Measurements from ENCODE around the gene RPL32.

Gene RPL32

DNA sequence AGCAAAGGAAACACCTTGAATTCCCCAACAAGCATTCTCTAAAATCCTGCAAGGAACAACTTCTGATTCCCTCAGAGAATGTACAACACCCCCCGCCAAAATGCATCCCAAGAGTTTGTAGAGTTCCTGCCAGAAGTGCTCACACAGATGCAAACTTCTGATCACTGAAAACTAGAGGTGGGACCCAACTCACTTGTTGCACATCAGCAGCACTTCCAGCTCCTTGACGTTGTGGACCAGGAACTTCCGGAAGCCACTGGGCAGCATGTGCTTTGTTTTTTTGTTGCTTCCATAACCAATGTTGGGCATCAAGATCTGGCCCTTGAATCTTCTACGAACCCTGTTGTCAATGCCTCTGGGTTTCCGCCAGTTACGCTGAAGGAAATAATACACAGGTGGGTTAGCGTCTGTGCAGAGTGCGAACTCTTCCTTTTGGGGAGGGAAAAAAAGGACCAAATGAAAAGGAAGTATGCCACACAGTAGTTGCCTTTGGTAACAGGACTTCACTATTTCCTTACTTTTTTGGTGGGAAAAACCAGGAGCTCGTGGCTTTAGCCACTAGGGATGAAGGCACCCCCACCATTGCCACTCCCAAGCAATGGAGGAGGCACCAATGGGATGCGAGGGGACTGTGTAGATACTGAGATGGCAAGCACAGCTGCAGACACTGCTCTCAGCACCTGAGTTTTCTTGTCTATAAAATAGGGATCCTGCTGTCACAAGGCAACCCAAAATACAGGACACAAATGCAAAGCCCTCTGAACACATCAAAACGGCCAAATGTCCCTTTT lies 2.0 kb downstream of the RPL32 start:
- Histone ChIP-seq H3K9me3 (ENCODE audit: low read depth, low read length) (no peaks in the 10 kb centered on the region), H3K4me3 (peak overlapping the region; percentile 82), H3K9ac (ENCODE audit: insufficient read length) (peak overlapping the region; percentile 99), H3K27ac (no peak overlapping the region), H3K36me3 (ENCODE audit: insufficient read depth, low read length) (peaks cover 63% of the 10 kb centered on the region)
- no peak for DNase-seq (ENCODE audit: low read depth, low spot score)
- TF ChIP-seq EZH2 (IDR thresholded peaks at IDR 0.05) = no peak

GRCh38 chr3:12838179-12838965 lies 3.0 kb downstream of the RPL32 start:
- no peaks in the 10 kb centered on the region for H3K9me3 ChIP-seq (ENCODE audit: low read depth, low read length)
- H3K4me3 ChIP-seq = peak overlapping the region; percentile 82
- H3K27ac ChIP-seq = no peak overlapping the region
- peaks cover 73% of the 10 kb centered on the region for H3K36me3 ChIP-seq (ENCODE audit: insufficient read depth, low read length)
- DNase-seq (ENCODE audit: low read depth, low spot score) = no peak
- no peak overlapping the region for H3K9ac ChIP-seq (ENCODE audit: insufficient read length)
- TF ChIP-seq POLR2AphosphoS5 (IDR thresholded peaks at IDR 0.05; ENCODE audit: borderline replicate concordance, low read depth, low read length) (no peak; the same call in 1 of the 2 replicates), EZH2 (IDR thresholded peaks at IDR 0.05) (no peak), FOXP2 (optimal IDR thresholded peaks at IDR 0.05; ENCODE audit: control extremely low read depth, extremely low read length, insufficient read depth) (no peak)

GRCh38 chr3:12837295-12837986 lies 3.9 kb downstream of the RPL32 start:
- TF ChIP-seq POLR2AphosphoS5 (IDR thresholded peaks at IDR 0.05; ENCODE audit: borderline replicate concordance, low read depth, low read length) (no peak), EZH2 (IDR thresholded peaks at IDR 0.05) (no peak), FOXP2 (optimal IDR thresholded peaks at IDR 0.05; ENCODE audit: control extremely low read depth, extremely low read length, insufficient read depth) (no peak)
- Histone ChIP-seq H3K27ac (no peak overlapping the region), H3K36me3 (ENCODE audit: insufficient read depth, low read length) (peaks cover 80% of the 10 kb centered on the region), H3K4me3 (peak overlapping the region; percentile 22), H3K9ac (ENCODE audit: insufficient read length) (no peak overlapping the region), H3K9me3 (ENCODE audit: low read depth, low read length) (no peaks in the 10 kb centered on the region)
- no peak for DNase-seq (ENCODE audit: low read depth, low spot score)

GRCh38 chr3:12835052-12835665 lies 6.2 kb downstream of the RPL32 start:
- H3K27ac ChIP-seq = no peak overlapping the region
- TF ChIP-seq POLR2AphosphoS5 (IDR thresholded peaks at IDR 0.05; ENCODE audit: borderline replicate concordance, low read depth, low read length) = no peak
- TF ChIP-seq FOXP2 (optimal IDR thresholded peaks at IDR 0.05; ENCODE audit: control extremely low read depth, extremely low read length, insufficient read depth) = no peak
- TF ChIP-seq EZH2 (IDR thresholded peaks at IDR 0.05) = no peak
- H3K9me3 ChIP-seq (ENCODE audit: low read depth, low read length) = no peaks in the 10 kb centered on the region
- no peak overlapping the region for H3K4me3 ChIP-seq
- no peak overlapping the region for H3K9ac ChIP-seq (ENCODE audit: insufficient read length)
- peaks cover 84% of the 10 kb centered on the region for H3K36me3 ChIP-seq (ENCODE audit: insufficient read depth, low read length)
- no peak for DNase-seq (ENCODE audit: low read depth, low spot score)

DNA sequence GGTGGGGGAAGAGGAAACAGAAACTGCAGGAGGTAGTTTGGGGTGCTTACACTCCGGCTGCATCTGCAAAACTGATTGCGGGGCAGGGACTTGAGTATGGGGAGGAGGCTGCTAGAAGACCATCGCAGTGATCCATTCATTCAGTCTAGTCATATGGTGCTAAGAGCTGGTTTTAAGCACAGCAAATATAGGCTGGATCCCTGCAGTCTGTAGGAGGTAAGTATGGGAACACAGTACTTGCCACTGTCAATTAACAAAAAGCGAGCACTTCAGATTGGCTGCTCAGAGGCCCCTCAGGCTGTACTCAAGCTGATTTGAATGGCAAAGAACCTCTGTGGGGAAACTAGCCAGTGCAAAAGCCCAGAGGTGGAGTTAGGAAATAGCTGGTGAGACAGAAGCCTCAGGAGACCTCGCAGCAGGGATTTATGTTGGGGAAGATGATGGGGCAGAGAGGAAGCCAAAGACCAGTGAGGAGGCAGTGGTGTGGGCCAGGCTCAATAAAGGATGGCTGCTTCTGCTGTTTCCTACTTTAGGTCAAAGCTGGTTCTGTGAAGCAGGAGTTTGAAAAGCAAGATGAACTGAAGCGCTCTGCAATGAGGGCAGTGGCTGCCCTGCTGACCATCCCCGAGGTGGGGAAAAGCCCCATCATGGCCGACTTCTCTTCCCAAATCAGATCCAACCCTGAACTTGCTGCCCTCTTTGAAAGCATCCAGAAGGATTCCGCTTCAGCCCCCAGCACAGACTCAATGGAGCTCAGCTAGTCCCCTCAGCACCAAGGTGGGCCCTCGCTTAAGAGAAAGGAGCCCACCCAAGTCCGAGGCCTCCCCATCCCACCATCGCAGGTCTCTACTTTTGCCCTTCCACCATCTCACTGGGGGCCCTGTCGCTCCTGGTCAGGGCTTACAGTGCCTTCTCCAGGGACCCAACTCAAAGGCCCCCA lies 7.9 kb downstream of the RPL32 start:
- no peak for DNase-seq (ENCODE audit: low read depth, low spot score)
- Histone ChIP-seq H3K9ac (ENCODE audit: insufficient read length) (no peak overlapping the region), H3K36me3 (ENCODE audit: insufficient read depth, low read length) (peaks cover 67% of the 10 kb centered on the region), H3K9me3 (ENCODE audit: low read depth, low read length) (no peaks in the 10 kb centered on the region), H3K27ac (no peak overlapping the region; the same call in 1 of the 2 replicates), H3K4me3 (no peak overlapping the region)
- peak; percentile 16; the same call in 1 of the 2 replicates for TF ChIP-seq POLR2AphosphoS5 (IDR thresholded peaks at IDR 0.05; ENCODE audit: borderline replicate concordance, low read depth, low read length)
- TF ChIP-seq EZH2 (IDR thresholded peaks at IDR 0.05) = no peak

DNA sequence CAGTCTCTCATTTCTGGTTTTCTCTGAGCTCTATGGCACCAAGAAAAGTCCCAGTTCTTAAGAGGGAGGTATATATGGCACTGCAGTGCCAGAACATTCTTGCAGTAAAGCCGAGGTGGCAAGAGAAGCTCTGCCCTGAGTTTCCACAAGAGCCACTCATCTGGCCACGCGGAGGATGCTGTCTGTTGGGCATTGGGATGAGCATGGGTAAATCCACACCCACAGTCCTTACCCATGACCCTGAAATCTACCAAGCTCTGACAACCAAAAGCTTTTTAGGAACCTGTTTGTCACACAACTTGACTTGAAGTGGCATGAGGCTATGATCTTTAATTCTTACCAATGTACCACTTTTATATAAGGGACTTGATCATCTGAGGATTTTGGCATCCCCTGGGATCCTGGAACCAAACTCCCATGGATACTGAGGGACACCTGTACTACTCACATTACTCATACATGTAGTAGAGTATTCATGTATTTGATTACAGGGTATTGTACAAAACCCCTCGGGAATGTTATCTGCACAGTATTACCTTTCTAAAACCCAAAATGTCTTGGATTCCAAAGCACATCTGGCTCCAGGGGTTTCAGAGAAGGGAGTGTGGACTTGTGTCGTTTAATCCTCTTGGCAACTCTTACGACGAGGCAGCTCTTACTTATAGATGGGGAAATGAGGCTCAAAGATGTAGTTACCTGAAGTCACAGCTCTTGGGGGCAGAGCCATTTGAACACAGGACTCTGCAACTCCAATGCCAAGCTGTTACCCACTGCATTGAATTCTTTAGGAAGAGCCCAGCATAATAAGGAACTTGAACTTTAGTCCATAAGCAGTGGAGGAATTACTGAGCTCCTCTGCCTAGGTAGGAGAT lies 8.8 kb downstream of the RPL32 start:
- no peak overlapping the region for H3K27ac ChIP-seq
- TF ChIP-seq EZH2 (IDR thresholded peaks at IDR 0.05) (no peak), POLR2AphosphoS5 (IDR thresholded peaks at IDR 0.05; ENCODE audit: borderline replicate concordance, low read depth, low read length) (peak; percentile 32)
- no peak overlapping the region for H3K9ac ChIP-seq (ENCODE audit: insufficient read length)
- peaks cover 58% of the 10 kb centered on the region for H3K36me3 ChIP-seq (ENCODE audit: insufficient read depth, low read length)
- H3K9me3 ChIP-seq (ENCODE audit: low read depth, low read length) = no peaks in the 10 kb centered on the region
- H3K4me3 ChIP-seq = no peak overlapping the region
- no peak for DNase-seq (ENCODE audit: low read depth, low spot score)

Data from SK-N-MC (cell line).